Fibroblast of lung (primary cell): ENCODE measurements around the gene CDC16.

Source experiments
- CTCF ChIP-seq, 2 donors: IDR thresholded peaks in 1 of 2; conservative IDR thresholded peaks in 1 of 2; 1 replicate in 1 of 2; 2 replicates in 1 of 2; pipeline ENCODE4 v1.5.1; 2011 to 2012; ENCODE audit warnings: low read length in 2 of 2, control low read depth in 1 of 2, inconsistent platforms in 1 of 2, low read depth in 1 of 2, mild to moderate bottlenecking in 1 of 2
- EZH2 ChIP-seq: IDR thresholded peaks from 2 replicates; pipeline ENCODE4 v1.5.1; 2012; ENCODE audit warnings: low read length, control low read depth, mild to moderate bottlenecking; ENCODE audit errors: missing control alignments

GRCh38 chr13:114320065-114320464 is 85.4 kb downstream of the CDC16 start:
- TF ChIP-seq CTCF (conservative IDR thresholded peaks at IDR 0.05 in 1 of 2, IDR thresholded peaks at IDR 0.05 in 1 of 2; ENCODE audit: low read depth in 1 of 2, low read length in 2 of 2) (no peak), EZH2 (no peak)
